Lung (tissue), 12 donors: ENCODE data around the gene ST8SIA1. TPM values are rescaled to one million over a fixed set of nuclear protein-coding genes. Genes with fewer than 3 reads are reported as not detected.

Source experiments
- ATAC-seq: fragments of 200-7000 bp; cut with Tn5 transposase; one replicate; pipeline ENCODE4 v1.9.1; 2020; ENCODE audit warnings: moderate number of reproducible peaks; ENCODE audit not compliant: insufficient read depth, low FRiP score
- DNase-seq, 3 donors: peaks; one replicate each; pipeline ENCODE4 v3.0.0-alpha.2; 2013 to 2017
- H3K27ac ChIP-seq, 2 donors: one replicate each; pipeline ENCODE4 v1.5.1; 2013; ENCODE audit warnings: mild to moderate bottlenecking in 2 of 2, moderate library complexity in 2 of 2, control low read depth in 1 of 2, inconsistent platforms in 1 of 2, low read depth in 1 of 2, low read length in 1 of 2
- H3K27me3 ChIP-seq, 3 donors: one replicate each; pipeline ENCODE4 v1.5.1; 2013; ENCODE audit warnings: low read length in 2 of 3; ENCODE audit not compliant: control insufficient read depth in 3 of 3, insufficient read depth in 3 of 3
- H3K36me3 ChIP-seq, 4 donors: one replicate each; pipeline ENCODE4 v1.5.1; 2013; ENCODE audit warnings: low read length in 4 of 4, mild to moderate bottlenecking in 1 of 4, moderate library complexity in 1 of 4; ENCODE audit not compliant: control insufficient read depth in 4 of 4, insufficient read depth in 4 of 4
- H3K4me1 ChIP-seq, 5 donors: one replicate each; pipeline ENCODE4 v1.5.1; 2013; ENCODE audit warnings: low read length in 5 of 5, mild to moderate bottlenecking in 2 of 5, moderate library complexity in 1 of 5; ENCODE audit not compliant: control insufficient read depth in 5 of 5, insufficient read depth in 5 of 5
- H3K4me3 ChIP-seq: one replicate; pipeline ENCODE4 v1.5.1; 2013; ENCODE audit warnings: mild to moderate bottlenecking, control low read depth, moderate library complexity
- H3K9ac ChIP-seq, 2 donors: one replicate each; pipeline ENCODE4 v1.5.1; 2013; ENCODE audit warnings: low read length in 2 of 2, control low read depth in 1 of 2; ENCODE audit not compliant: insufficient read depth in 1 of 2
- H3K9me3 ChIP-seq, 4 donors: one replicate each; pipeline ENCODE4 v1.5.1; 2013; ENCODE audit warnings: low read length in 3 of 4, mild to moderate bottlenecking in 1 of 4, moderate library complexity in 1 of 4; ENCODE audit not compliant: control insufficient read depth in 4 of 4, insufficient read depth in 3 of 4
- CTCF ChIP-seq: IDR thresholded peaks from 2 replicates; pipeline ENCODE4 v1.5.1; 2012; ENCODE audit warnings: mild to moderate bottlenecking; ENCODE audit errors: control extremely low read depth, extremely low read depth
- WGBS, 2 donors: extraction: QIAGEN DNeasy Blood & Tissue Kit; methylation state at CpG; one replicate each; pipeline ENCODE4 v1.1.7; 2013; 5-methylcytosine and 5-hydroxymethylcytosine counted together
- polyA plus RNA-seq, 2 donors: library from polyadenylated mRNA; stranded (reverse); fragments of 200-250 nt; gene quantifications; one replicate each; pipeline ENCODE4 v1.2.1, GENCODE V29; 2013
- total RNA-seq, 2 donors: library from RNA; depleted of rRNA in 1 of 2; stranded (reverse); fragments of >200 nt in 1 of 2; gene quantifications; one replicate each; pipeline ENCODE4 v1.2.1, GENCODE V29; 2014 to 2021
- donor health status: control.
- donor health status: control.
- donor health status: Bipolar disorder and iron deficiency.
- donor health status: healthy.
- donor health status: DM: yes; HTN: yes; CAD: no.

ST8SIA1 gene
- total and polyA plus RNA-seq, 4 donors: 1.2 to 20.9 (median 3.5) TPM

DNA sequence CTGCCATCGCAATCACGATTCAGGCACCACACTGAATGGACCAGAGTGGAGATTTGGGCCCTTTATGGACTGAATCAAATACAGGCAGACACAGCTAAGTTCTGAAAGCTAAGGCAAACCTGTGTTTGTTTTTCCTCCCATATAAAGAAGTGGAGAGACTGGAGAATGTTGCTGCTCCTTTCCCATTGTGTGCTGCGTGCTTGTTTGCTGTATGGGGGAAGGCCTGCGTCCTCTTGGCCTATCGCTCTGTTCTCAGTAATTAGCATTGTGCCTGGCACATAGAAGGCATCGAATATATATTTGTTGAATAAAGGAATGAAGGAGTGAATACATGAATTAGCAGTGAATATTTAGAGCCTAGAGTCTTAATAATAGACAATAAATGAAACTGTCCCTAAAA lies 12.4 kb downstream of the ST8SIA1 start:
- Histone ChIP-seq H3K27ac (no peak overlapping the region), H3K4me1 (peaks cover 0 to 5% (median 0%) of the 10 kb centered on the region in 5 donors), H3K9ac (no peak overlapping the region), H3K36me3 (peaks cover 0 to 5% (median 0%) of the 10 kb centered on the region in 4 donors), H3K4me3 (no peak overlapping the region), H3K9me3 (no peaks in the 10 kb centered on the region), H3K27me3 (no peaks in the 10 kb centered on the region)
- 87 to 88% methylated on average over 6 of the region's 6 CpGs for WGBS, 2 donors
- no peak for ATAC-seq
- no peak for TF ChIP-seq CTCF
- DNase-seq: no peak

DNA sequence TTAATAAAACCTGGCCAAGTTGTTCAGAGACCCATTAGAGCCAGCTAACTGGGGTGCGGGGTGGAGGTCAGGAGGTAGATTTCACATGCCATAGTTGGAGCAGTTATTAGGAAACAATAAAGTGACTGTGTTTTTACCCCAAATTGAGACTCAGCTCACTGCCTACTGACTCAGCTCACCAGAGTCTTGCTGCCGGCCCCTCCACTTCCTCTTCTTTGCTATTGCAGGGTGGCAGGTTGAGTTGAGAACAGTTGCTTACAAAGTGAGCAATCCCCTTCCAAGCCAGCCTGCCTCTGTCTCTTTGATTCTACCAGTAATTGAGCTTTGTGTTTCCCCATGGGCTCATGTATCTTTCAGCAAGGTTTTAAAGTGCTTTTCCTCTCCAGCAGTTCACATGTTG lies 12.9 kb downstream of the ST8SIA1 start:
- no peak for TF ChIP-seq CTCF
- no peaks in the 10 kb centered on the region for H3K9me3 ChIP-seq
- H3K4me3 ChIP-seq: no peak overlapping the region
- 18 to 57% methylated on average over 2 of the region's 2 CpGs for WGBS, 2 donors
- no peaks in the 10 kb centered on the region for H3K27me3 ChIP-seq
- peaks cover 0 to 5% (median 0%) of the 10 kb centered on the region in 4 donors for H3K36me3 ChIP-seq
- ATAC-seq (peak; percentile 53), DNase-seq (no peak)
- H3K4me1 ChIP-seq: peaks cover 0 to 5% (median 0%) of the 10 kb centered on the region in 5 donors
- no peak overlapping the region for H3K27ac ChIP-seq
- no peak overlapping the region for H3K9ac ChIP-seq

DNA sequence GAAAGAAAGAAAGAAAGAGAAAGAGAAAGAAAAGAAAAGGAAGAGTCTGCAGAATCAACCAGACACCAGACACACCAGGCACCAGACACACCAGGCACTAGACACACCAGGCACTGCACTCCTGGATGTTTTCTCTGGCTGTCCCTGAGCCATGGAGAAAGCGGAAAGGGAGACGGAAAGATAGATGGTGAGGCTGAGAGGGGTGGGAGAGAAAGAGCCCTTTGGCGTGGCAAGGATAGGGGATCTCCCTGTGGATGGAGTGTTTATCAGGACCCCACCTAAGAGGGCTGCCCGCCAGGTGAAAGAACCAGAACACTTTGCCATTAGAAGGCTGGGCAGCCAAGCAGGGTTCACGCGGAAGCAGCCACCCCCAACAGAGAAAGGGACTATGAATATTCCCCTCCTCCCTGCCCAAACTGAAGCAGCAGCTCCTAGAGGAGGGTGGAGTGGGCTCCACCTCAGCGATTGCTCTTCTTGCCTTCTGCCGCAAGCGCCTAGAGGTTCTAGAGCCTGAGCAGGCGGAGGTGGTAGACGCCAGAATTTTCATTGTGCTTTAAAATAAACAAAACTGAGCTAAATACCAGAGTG lies 13.4 kb downstream of the ST8SIA1 start:
- 84 to 87% methylated on average over 11 of the region's 11 CpGs for WGBS, 2 donors
- no peak for ATAC-seq
- no peak overlapping the region for H3K27ac ChIP-seq

More for the DNA sequence above, 13.4 kb downstream of the ST8SIA1 start:
- no peaks in the 10 kb centered on the region for H3K9me3 ChIP-seq
- no peaks in the 10 kb centered on the region for H3K27me3 ChIP-seq
- no peak overlapping the region for H3K9ac ChIP-seq
- no peak overlapping the region for H3K4me3 ChIP-seq
- DNase-seq: no peak
- peaks cover 0 to 5% (median 0%) of the 10 kb centered on the region in 5 donors for H3K4me1 ChIP-seq
- no peak for TF ChIP-seq CTCF
- peaks cover 0 to 5% (median 0%) of the 10 kb centered on the region in 4 donors for H3K36me3 ChIP-seq
